ENCODE measurements around the gene CATSPERE.
"Not testable (repeated sequence)": the region's sequence is repeated elsewhere in the genome, so short reads cannot be mapped to it uniquely, and the experiment has no call there.

Gene CATSPERE

GRCh38 chr1:244456586-244456985 lies 4.5 kb upstream of the CATSPERE start:
- H3K27ac ChIP-seq (ENCODE audit: poor library complexity, severe bottlenecking) = no peak overlapping the region
- DNase-seq (ENCODE audit: low spot score) (no peak), ATAC-seq (ENCODE audit: low read depth) (no peak)
- TF ChIP-seq CTCF (IDR thresholded peaks at IDR 0.05; ENCODE audit: poor library complexity, severe bottlenecking) = no peak
- H3K4me3 ChIP-seq (ENCODE audit: severe bottlenecking) = no peak overlapping the region
- no peaks in the 10 kb centered on the region for H3K9me3 ChIP-seq (ENCODE audit: severe bottlenecking)
- no peaks in the 10 kb centered on the region for H3K27me3 ChIP-seq (ENCODE audit: insufficient read depth, poor library complexity, severe bottlenecking)
- peaks cover 15% of the 10 kb centered on the region for H3K4me1 ChIP-seq (ENCODE audit: insufficient read depth, poor library complexity, severe bottlenecking)
- H3K36me3 ChIP-seq (ENCODE audit: low read depth) = no peaks in the 10 kb centered on the region

GRCh38 chr1:244458781-244459180 lies 2.3 kb upstream of the CATSPERE start:
- no peak for TF ChIP-seq CTCF (IDR thresholded peaks at IDR 0.05; ENCODE audit: poor library complexity, severe bottlenecking)

GRCh38 chr1:244460197-244460596 lies 876 bp upstream of the CATSPERE start:
- H3K4me3 ChIP-seq (ENCODE audit: severe bottlenecking) = no peak overlapping the region
- no peak for TF ChIP-seq CTCF (IDR thresholded peaks at IDR 0.05; ENCODE audit: poor library complexity, severe bottlenecking)
- H3K9me3 ChIP-seq (ENCODE audit: severe bottlenecking) = no peaks in the 10 kb centered on the region
- H3K27me3 ChIP-seq (ENCODE audit: insufficient read depth, poor library complexity, severe bottlenecking) = no peaks in the 10 kb centered on the region
- DNase-seq (ENCODE audit: low spot score) = no peak
- no peak for ATAC-seq (ENCODE audit: low read depth)
- no peaks in the 10 kb centered on the region for H3K36me3 ChIP-seq (ENCODE audit: low read depth)
- peaks cover 9% of the 10 kb centered on the region for H3K4me1 ChIP-seq (ENCODE audit: insufficient read depth, poor library complexity, severe bottlenecking)
- no peak overlapping the region for H3K27ac ChIP-seq (ENCODE audit: poor library complexity, severe bottlenecking)

More at GRCh38 chr1:244458781-244459180, 2.3 kb upstream of the CATSPERE start:
- no peak overlapping the region for H3K27ac ChIP-seq (ENCODE audit: poor library complexity, severe bottlenecking)
- H3K9me3 ChIP-seq (ENCODE audit: severe bottlenecking) = no peaks in the 10 kb centered on the region
- DNase-seq (ENCODE audit: low spot score) = no peak
- no peaks in the 10 kb centered on the region for H3K27me3 ChIP-seq (ENCODE audit: insufficient read depth, poor library complexity, severe bottlenecking)
- H3K4me3 ChIP-seq (ENCODE audit: severe bottlenecking) = no peak overlapping the region
- no peak for ATAC-seq (ENCODE audit: low read depth)
- H3K4me1 ChIP-seq (ENCODE audit: insufficient read depth, poor library complexity, severe bottlenecking) = peaks cover 9% of the 10 kb centered on the region
- H3K36me3 ChIP-seq (ENCODE audit: low read depth) = no peaks in the 10 kb centered on the region

- Histone ChIP-seq H3K4me3 (ENCODE audit: severe bottlenecking) (no peak overlapping the region), H3K4me1 (ENCODE audit: insufficient read depth, poor library complexity, severe bottlenecking) (no peaks in the 10 kb centered on the region), H3K36me3 (ENCODE audit: low read depth) (no peaks in the 10 kb centered on the region), H3K27ac (ENCODE audit: poor library complexity, severe bottlenecking) (no peak overlapping the region), H3K27me3 (ENCODE audit: insufficient read depth, poor library complexity, severe bottlenecking) (no peaks in the 10 kb centered on the region), H3K9me3 (ENCODE audit: severe bottlenecking) (no peaks in the 10 kb centered on the region)
- ATAC-seq (ENCODE audit: low read depth) (no peak), DNase-seq (ENCODE audit: low spot score) (no peak)
- TF ChIP-seq CTCF (IDR thresholded peaks at IDR 0.05; ENCODE audit: poor library complexity, severe bottlenecking) = no peak
Observed at GRCh38 chr1:244466724-244467123, 5.7 kb downstream of the CATSPERE start.

- ATAC-seq (ENCODE audit: low read depth) (no peak), DNase-seq (ENCODE audit: low spot score) (no peak)
- H3K27ac ChIP-seq (ENCODE audit: poor library complexity, severe bottlenecking) = no peak overlapping the region
- H3K36me3 ChIP-seq (ENCODE audit: low read depth) = no peaks in the 10 kb centered on the region
- TF ChIP-seq CTCF (IDR thresholded peaks at IDR 0.05; ENCODE audit: poor library complexity, severe bottlenecking) = no peak
- H3K27me3 ChIP-seq (ENCODE audit: insufficient read depth, poor library complexity, severe bottlenecking) = no peaks in the 10 kb centered on the region
- H3K9me3 ChIP-seq (ENCODE audit: severe bottlenecking) = no peaks in the 10 kb centered on the region
- H3K4me3 ChIP-seq (ENCODE audit: severe bottlenecking) = no peak overlapping the region
- no peaks in the 10 kb centered on the region for H3K4me1 ChIP-seq (ENCODE audit: insufficient read depth, poor library complexity, severe bottlenecking)
Observed at GRCh38 chr1:244473059-244473605, 12.1 kb downstream of the CATSPERE start.

GRCh38 chr1:244484971-244485370 lies 23.9 kb downstream of the CATSPERE start:
- H3K4me3 ChIP-seq (ENCODE audit: severe bottlenecking); H3K27ac ChIP-seq (ENCODE audit: poor library complexity, severe bottlenecking); ATAC-seq (ENCODE audit: low read depth); DNase-seq (ENCODE audit: low spot score); H3K9me3 ChIP-seq (ENCODE audit: severe bottlenecking); H3K4me1 ChIP-seq (ENCODE audit: insufficient read depth, poor library complexity, severe bottlenecking); H3K36me3 ChIP-seq (ENCODE audit: low read depth); H3K27me3 ChIP-seq (ENCODE audit: insufficient read depth, poor library complexity, severe bottlenecking): not testable (repeated sequence)

All from RWPE2 (cell line).